ENCODE results near the gene GABRR3.

GABRR3 gene

GRCh38 chr3:98035208-98035607 lies at the start of gene GABRR3:
GABRR3 (minus strand) TSS chr3:98035315; CDS start chr3:98034987, 328 bp downstream.
- no peak for DNase-seq (ENCODE audit: low read depth in 2 of 2, low spot score in 1 of 2)

GRCh38 chr3:98073486-98073885 lies 38.4 kb upstream of the GABRR3 start:
- DNase-seq (ENCODE audit: low read depth in 2 of 2, low spot score in 1 of 2) = no peak

- DNase-seq (ENCODE audit: low read depth in 2 of 2, low spot score in 1 of 2) = no peak
Observed at GRCh38 chr3:98070840-98071239, 35.7 kb upstream of the GABRR3 start.

- DNase-seq (ENCODE audit: low read depth in 2 of 2, low spot score in 1 of 2) = no peak
Observed at GRCh38 chr3:98068824-98069223, 33.7 kb upstream of the GABRR3 start.

GRCh38 chr3:98058244-98058960 lies 23.3 kb upstream of the GABRR3 start:
- no peak for DNase-seq (ENCODE audit: low read depth in 2 of 2, low spot score in 1 of 2)

- no peak for DNase-seq (ENCODE audit: low read depth in 2 of 2, low spot score in 1 of 2)
Observed at GRCh38 chr3:98057631-98058030, 22.5 kb upstream of the GABRR3 start.

- DNase-seq (ENCODE audit: low read depth in 2 of 2, low spot score in 1 of 2) = no peak
Observed at GRCh38 chr3:98056035-98056434, 20.9 kb upstream of the GABRR3 start.

GRCh38 chr3:98049271-98049670 lies 14.2 kb upstream of the GABRR3 start:
- no peak for DNase-seq (ENCODE audit: low read depth in 2 of 2, low spot score in 1 of 2)

- no peak for DNase-seq (ENCODE audit: low read depth in 2 of 2, low spot score in 1 of 2)
Observed at GRCh38 chr3:98048586-98048985, 13.5 kb upstream of the GABRR3 start.

- DNase-seq (ENCODE audit: low read depth in 2 of 2, low spot score in 1 of 2) = no peak
Observed at GRCh38 chr3:98041350-98041749, 6.2 kb upstream of the GABRR3 start.

- peak; percentile 7 to 30 for DNase-seq (ENCODE audit: low read depth in 2 of 2, low spot score in 1 of 2)
Observed at GRCh38 chr3:98039322-98040024, 4.4 kb upstream of the GABRR3 start.

GRCh38 chr3:98038876-98039275 lies 3.8 kb upstream of the GABRR3 start:
- DNase-seq (ENCODE audit: low read depth in 2 of 2, low spot score in 1 of 2) = no peak

- no peak for DNase-seq (ENCODE audit: low read depth in 2 of 2, low spot score in 1 of 2)
Observed at GRCh38 chr3:98038286-98038685, 3.2 kb upstream of the GABRR3 start.

- DNase-seq (ENCODE audit: low read depth in 2 of 2, low spot score in 1 of 2) = no peak
Observed at GRCh38 chr3:98034486-98034885, 629 bp downstream of the GABRR3 start.

- no peak for DNase-seq (ENCODE audit: low read depth in 2 of 2, low spot score in 1 of 2)
Observed at GRCh38 chr3:98034036-98034435, 1.1 kb downstream of the GABRR3 start.

GRCh38 chr3:98032904-98033303 lies 2.2 kb downstream of the GABRR3 start:
- DNase-seq (ENCODE audit: low read depth in 2 of 2, low spot score in 1 of 2) = no peak

- DNase-seq (ENCODE audit: low read depth in 2 of 2, low spot score in 1 of 2) = no peak
Observed at GRCh38 chr3:98032265-98032664, 2.9 kb downstream of the GABRR3 start.

GRCh38 chr3:98029083-98029482 lies 6.0 kb downstream of the GABRR3 start:
- no peak for DNase-seq (ENCODE audit: low read depth in 2 of 2, low spot score in 1 of 2)

GRCh38 chr3:98027085-98027446 lies 8.0 kb downstream of the GABRR3 start:
- DNase-seq (ENCODE audit: low read depth in 2 of 2, low spot score in 1 of 2) = no peak

- no peak for DNase-seq (ENCODE audit: low read depth in 2 of 2, low spot score in 1 of 2)
Observed at GRCh38 chr3:98026425-98027084, 8.6 kb downstream of the GABRR3 start.

- no peak for DNase-seq (ENCODE audit: low read depth in 2 of 2, low spot score in 1 of 2)
Observed at GRCh38 chr3:98025392-98025945, 9.6 kb downstream of the GABRR3 start.

Measured in stimulated activated CD8-positive, alpha-beta memory T cell treated with anti-CD3 and anti-CD28 coated beads, Interleukin-4, amount 100 ng/mL, for 4 hours (primary cell).